Liver (tissue), 3 donors: Measurements from ENCODE around the gene TTC7B.

ENCODE experiments used
- ATF3 ChIP-seq: IDR thresholded peaks from 2 replicates; pipeline ENCODE4 v1.6.1; 2016; ENCODE audit warnings: antibody characterized with exemption
- CTCF ChIP-seq: fragments of 150-350 bp; IDR thresholded peaks from 2 replicates; pipeline ENCODE4 v1.5.1; 2017; ENCODE audit warnings: improper control_type of control experiment, low read depth, low read length; ENCODE audit not compliant: missing input control
- FOXA1 ChIP-seq: IDR thresholded peaks from 2 replicates; pipeline ENCODE4 v1.6.1; 2016; ENCODE audit warnings: antibody characterized with exemption
- GABPA ChIP-seq, 2 donors: IDR thresholded peaks in 1 of 2; conservative IDR thresholded peaks in 1 of 2; 2 replicates each; pipeline ENCODE4 v1.6.1; 2016; ENCODE audit warnings: antibody characterized with exemption in 2 of 2, mild to moderate bottlenecking in 1 of 2, moderate library complexity in 1 of 2
- HNF4G ChIP-seq: IDR thresholded peaks from 2 replicates; pipeline ENCODE4 v1.6.1; 2016; ENCODE audit warnings: antibody characterized with exemption
- MAX ChIP-seq: IDR thresholded peaks from 2 replicates; pipeline ENCODE4 v1.6.1; 2016; ENCODE audit warnings: antibody characterized with exemption
- RAD21 ChIP-seq, 2 donors: IDR thresholded peaks; 2 replicates each; pipeline ENCODE4 v1.6.1; 2016; ENCODE audit warnings: antibody characterized with exemption in 2 of 2, mild to moderate bottlenecking in 2 of 2
- REST ChIP-seq: IDR thresholded peaks from 2 replicates; pipeline ENCODE4 v1.6.1; 2016; ENCODE audit warnings: antibody characterized with exemption, mild to moderate bottlenecking
- RXRA ChIP-seq, 2 donors: IDR thresholded peaks; 2 replicates each; pipeline ENCODE4 v1.6.1; 2017 to 2018; ENCODE audit warnings: antibody characterized with exemption in 2 of 2, mild to moderate bottlenecking in 1 of 2
- SP1 ChIP-seq: IDR thresholded peaks from 2 replicates; pipeline ENCODE4 v1.6.1; 2018; ENCODE audit warnings: antibody characterized with exemption, mild to moderate bottlenecking
- TAF1 ChIP-seq: conservative IDR thresholded peaks from 2 replicates; pipeline ENCODE4 v1.6.1; 2016; ENCODE audit warnings: antibody characterized with exemption, mild to moderate bottlenecking
- YY1 ChIP-seq: IDR thresholded peaks from 2 replicates; pipeline ENCODE4 v1.6.1; 2016; ENCODE audit warnings: antibody characterized with exemption, mild to moderate bottlenecking
- ZBTB33 ChIP-seq: IDR thresholded peaks from 2 replicates; pipeline ENCODE4 v1.6.1; 2016; ENCODE audit warnings: antibody characterized with exemption
- donor health status: healthy.
- donor health status: healthy.

GRCh38 chr14:90796329-90796728, 19.9 kb downstream of the TTC7B start:
- TF ChIP-seq FOXA1 (no peak), GABPA (IDR thresholded peaks at IDR 0.05 in 1 of 2, conservative IDR thresholded peaks at IDR 0.05 in 1 of 2) (no peak), CTCF (no peak), MAX (no peak), YY1 (no peak), RXRA (IDR thresholded peaks at IDR 0.05) (no peak), TAF1 (no peak), RAD21 (IDR thresholded peaks at IDR 0.05) (no peak), SP1 (no peak), ATF3 (no peak), REST (no peak), HNF4G (no peak), ZBTB33 (no peak)
